HG03196 (cell line): Measurements from ENCODE around the gene MRRF.
"Not testable (repeated sequence)": the region's sequence is repeated elsewhere in the genome, so short reads cannot be mapped to it uniquely, and the experiment has no call there.

Experiments used
- ATAC-seq: cut with Tn5 transposase; IDR thresholded peaks from one replicate; pipeline ENCODE4 v1.9.1; 2021; ENCODE audit not compliant: unreplicated experiment

Gene MRRF

DNA sequence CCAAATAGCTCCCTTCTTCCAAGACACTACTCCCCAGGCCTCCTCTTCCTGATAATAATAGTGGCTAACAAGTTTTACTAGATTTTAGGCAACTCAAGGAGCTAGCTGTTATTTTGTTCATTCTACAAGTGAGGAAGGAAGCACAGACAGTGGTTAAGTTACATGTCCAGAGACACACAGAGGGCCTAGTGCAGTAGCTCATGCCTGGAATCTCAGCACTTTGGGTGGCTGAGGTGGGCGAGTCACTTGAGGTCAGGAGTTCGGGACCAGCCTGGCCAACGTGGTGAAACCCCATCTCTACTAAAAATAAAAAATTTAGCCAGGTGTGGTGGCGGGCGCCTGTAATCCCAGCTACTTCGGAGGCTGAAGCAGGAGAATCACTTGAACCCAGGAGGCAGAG, 65.8 kb downstream of the MRRF start:
- not testable (repeated sequence) for ATAC-seq

DNA sequence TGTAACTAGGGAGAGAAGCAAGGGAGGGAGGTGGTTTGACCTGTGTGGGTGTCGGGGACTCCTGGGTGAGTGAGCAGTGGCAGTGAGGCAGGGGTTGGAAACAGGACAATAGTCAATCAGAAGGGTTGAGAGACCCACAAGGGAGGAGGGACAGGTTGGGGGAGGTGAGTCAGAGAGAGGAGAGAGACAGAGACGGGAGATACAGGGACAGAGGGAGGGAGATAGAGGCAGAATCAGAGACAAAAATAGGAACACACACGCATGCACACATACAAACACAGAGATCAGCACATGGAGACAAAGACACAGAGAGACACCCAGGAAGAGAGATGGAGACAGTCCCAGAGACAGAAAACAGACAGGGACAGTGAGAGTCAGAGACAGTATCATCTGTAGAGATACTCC, 66.8 kb downstream of the MRRF start:
- no peak for ATAC-seq

DNA sequence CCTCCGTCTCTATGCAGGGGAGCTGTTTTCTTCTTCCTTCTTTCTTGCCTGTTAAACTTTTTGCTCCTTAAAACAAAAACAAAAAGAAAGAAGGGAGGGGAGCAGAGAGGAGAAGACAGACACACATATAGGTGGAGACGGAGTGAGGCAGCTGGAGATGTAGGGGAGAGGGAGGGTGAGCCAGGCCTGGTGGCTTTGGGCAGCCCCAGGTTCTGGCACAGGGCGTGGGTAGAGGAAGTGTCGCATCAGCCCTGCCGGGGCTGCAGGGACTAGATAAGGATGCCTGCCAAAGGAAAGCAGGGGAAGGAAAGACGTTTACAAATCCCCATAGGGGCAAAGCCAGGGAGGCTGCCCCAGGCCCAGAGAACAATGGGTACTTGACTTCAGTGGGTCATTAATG, 67.4 kb downstream of the MRRF start:
- no peak for ATAC-seq

DNA sequence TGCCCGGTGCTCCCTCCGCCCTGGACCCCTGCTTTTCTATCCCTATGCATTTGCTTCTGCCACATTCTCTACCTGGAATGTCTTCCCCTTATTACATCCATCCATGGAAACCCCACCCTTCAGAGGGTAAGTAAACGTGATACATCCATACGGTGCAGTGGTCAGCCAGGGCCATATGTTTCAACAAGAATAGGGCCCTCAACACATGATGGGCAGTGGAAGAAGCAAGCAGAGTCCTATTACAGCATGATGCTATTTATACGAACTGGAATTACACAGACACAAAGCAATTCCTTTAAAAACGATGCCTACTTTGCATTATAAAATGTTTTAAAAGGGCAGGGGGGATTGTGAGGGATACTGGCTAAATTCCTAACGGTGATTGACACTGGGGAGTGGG, 68.0 kb downstream of the MRRF start:
- ATAC-seq = no peak

DNA sequence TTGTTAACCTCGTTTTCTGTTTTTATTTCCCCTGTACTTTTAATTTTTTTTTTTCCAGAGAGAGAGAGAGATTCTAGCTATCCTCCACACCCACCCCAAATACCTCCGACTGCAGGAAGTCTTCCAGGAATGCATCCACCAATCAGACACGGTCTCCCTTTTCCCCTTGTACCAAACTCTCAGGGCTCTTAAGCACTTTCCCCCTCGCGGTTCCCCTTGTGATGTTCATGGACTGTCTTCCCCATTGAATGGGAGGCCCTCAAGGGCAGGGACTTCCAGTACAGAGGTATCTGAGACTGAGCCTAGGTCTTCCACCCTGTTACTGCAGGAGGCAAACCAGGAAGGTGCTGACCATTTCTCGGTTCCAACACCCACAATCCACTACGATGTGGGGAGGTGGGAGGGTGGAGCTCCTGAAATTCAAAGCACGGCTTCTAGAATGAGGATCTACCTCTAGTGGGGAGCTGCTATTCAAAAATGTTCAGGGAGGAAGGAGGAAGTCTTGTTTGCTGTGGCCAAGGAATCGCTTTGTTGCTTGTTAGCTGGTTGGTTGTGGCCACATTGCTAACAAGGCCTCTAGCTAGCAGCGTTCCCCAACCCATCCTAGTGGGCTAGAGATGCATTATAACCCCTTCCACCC, 68.6 kb downstream of the MRRF start:
- ATAC-seq = no peak

DNA sequence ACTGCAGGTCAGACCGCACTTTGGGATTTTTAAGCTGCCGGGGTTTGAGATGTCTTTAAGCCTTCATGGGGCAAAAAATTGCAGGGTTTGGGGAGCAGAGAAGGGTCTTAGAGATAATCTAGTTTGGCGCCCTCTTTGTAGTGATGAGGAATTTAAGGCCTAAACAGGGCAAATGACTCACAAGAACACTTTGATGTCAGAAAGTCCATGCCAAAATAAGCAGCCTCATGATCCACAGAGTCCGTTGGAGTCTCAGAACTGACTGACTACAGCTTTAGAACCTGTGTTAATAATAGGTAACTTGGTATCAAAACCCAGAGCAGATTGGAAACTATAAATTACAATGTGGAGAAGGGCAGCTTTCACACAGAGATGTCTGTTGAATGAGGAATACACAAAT, 70.2 kb downstream of the MRRF start:
- ATAC-seq = no peak

DNA sequence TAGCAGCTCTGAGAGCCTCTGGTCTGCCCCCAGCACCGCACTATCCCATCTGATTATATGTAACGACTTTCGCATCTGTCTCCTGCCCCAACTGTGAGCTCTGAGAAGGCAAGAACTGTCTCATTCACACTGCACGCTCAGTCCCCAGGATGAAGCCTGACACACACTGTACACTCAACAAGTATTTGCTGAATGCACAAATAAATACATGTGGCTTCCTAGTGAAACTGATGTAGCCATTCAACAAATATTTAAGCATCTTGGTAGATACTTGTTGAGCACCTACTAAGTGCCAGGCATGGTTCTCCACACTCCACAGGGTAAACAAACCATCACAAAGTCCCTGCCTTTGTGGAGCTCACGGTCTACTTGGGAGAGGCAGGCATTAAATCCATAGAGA, 71.5 kb downstream of the MRRF start:
- ATAC-seq = no peak

DNA sequence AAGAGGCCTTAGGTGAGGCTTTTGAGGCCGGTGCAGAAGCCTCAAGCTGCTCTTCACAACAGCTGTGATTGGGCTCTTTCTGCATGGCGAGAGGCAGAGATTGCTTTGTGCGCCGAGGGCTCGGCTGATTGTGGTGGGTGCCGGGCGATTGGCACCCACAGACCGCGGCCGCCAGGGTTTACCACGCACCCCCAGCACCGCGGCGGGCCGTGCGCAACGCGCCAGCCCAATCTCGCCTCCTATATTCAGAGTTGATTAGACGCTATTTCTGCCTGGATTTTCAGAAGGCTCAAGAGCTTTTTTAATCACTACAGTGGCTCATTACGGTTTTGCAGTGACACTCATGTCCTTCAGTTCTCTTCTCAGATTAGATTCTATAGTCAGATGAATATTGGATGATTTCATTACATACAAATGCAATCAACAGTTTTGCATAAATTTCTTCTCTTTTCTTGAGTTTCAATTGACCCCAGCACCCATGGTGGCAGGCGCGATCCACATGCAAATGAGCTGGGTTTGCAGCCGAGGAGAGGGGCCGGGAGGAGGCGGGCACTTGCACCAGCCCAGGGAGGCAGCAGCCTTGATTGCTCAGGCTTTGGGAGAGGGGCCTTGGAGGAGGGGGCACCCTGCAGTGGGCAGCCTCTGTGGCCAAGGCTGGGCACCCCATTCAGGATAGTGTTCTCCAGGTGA, 72.3 kb downstream of the MRRF start:
- no peak for ATAC-seq

DNA sequence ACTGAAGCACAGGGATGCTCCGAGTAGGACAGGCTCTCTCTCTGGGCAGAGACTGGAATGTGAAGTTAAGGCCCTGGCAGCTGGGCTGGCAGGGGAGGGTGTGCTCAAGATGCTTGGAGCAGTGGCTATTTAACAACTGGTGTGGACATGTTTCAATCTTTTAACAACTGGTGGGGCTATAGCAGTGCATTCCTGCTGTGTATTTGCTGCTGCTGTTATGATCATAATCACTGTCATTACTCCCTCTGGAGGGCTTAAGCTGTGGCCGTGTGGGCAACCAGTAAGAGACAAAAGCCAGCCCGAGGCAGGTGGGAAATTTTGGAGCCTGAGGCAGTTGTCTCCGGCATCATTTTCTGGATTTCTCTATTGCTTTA, 72.9 kb downstream of the MRRF start:
- no peak for ATAC-seq

DNA sequence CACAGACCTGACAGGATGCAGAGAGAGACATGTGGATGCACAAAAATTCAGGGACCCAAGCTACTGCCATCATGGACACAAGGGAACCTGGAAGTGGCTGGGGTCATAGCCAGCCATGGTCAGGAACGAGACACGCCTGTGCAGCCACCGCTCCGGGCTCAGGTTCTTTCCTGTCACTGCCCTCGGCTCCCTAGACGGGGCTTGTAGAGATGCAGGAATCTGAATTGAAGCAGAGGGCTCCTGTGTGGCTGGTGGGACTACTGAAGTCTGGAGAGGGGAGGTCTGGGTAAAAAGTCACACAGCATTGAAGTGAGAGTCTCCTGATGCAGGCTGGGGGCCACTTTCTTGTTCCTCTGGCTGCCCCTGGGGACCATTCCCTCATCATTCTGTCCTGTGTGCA, 73.9 kb downstream of the MRRF start:
- ATAC-seq = no peak

DNA sequence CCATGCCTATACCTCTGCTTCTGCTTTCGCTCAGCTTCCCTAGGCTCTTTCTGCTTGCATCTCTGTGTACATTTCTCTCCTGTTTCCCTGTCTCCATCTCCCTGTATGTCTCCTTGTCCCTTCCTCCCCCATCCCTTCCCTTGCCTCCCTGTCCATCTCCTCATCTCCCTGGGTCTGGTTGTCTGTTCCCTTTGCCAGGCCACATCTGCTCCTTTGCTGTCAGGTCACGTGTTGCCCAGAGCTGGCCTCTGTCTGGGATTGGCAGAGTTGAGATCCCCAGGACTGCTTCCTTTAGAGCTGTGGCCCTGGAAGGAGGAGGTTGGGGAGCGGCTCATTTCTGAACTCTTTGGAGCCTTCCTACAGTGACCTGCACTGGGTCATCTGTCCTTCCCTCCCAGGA, 74.3 kb downstream of the MRRF start:
- ATAC-seq = no peak

DNA sequence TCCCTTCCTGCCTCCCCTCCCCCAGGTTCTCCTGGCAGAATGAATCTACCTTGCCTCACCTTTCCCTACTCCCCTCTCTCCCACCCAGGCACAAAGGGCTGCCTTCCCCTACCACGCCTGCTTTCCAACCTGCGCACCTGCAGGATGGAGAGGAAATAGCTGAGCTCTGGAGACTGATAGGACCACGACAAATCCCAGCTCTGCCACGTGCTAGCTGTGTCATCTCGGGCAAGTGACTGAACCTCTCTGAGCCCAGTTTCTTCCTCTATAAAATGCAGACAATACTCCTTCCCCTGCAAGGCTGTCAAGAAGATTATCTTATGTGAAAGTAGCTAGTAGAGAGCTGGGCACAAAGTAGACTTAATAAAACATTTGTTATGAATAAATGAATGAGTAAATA, 74.9 kb downstream of the MRRF start:
- no peak for ATAC-seq

DNA sequence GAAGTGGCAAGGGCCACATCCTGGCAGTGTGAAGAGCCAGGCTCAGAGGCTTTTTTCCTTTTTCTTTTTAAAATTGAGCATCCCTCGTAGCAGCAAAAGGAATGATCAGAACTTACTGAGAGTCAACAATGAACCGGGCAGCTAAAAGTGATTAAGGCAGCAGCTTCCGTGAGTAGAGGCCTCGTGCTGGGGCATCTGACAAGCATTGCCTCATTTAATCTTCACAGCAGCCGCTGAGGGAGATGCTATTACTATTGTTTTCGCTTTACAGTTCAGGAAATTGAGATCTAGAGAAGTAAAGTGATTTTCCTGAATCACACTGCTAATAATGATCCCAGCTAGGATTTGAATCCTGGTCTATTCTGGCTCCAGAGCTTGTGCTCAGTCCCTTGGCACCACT, 75.5 kb downstream of the MRRF start:
- ATAC-seq = no peak

DNA sequence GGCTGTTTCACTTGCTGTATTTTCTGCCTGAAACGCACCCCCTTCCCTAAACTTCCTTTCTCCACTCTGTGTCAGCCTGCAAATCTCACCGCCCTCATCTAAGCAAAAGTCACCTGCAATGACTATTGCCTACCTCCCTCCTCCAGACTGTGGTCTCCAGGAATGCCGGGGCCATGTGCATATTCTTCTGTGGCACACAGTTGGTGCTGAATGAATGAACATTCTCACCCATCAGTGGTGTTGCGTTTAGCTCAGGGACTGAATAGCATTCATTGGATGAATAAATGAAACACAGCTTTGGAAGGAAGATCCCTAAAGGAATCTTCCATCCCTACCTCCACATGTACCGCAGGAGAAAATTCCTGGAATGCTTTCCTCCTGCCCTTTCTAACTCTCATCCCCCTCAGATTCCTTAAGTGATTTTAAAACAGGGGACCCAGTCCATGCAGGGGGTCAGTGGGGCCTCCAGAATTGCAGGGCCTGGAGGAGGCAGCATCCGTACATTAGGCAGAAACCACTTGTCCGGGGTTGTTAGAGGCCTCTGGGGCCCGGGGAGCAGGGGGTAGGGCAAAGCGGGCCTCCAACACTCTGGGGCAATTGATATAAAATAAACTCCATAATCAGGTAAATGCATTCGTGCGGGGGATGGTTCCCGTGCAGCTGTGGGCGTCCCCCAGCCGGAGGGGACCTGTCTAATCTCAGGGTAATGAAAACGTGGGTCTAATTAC, 77.8 kb downstream of the MRRF start:
- no peak for ATAC-seq

DNA sequence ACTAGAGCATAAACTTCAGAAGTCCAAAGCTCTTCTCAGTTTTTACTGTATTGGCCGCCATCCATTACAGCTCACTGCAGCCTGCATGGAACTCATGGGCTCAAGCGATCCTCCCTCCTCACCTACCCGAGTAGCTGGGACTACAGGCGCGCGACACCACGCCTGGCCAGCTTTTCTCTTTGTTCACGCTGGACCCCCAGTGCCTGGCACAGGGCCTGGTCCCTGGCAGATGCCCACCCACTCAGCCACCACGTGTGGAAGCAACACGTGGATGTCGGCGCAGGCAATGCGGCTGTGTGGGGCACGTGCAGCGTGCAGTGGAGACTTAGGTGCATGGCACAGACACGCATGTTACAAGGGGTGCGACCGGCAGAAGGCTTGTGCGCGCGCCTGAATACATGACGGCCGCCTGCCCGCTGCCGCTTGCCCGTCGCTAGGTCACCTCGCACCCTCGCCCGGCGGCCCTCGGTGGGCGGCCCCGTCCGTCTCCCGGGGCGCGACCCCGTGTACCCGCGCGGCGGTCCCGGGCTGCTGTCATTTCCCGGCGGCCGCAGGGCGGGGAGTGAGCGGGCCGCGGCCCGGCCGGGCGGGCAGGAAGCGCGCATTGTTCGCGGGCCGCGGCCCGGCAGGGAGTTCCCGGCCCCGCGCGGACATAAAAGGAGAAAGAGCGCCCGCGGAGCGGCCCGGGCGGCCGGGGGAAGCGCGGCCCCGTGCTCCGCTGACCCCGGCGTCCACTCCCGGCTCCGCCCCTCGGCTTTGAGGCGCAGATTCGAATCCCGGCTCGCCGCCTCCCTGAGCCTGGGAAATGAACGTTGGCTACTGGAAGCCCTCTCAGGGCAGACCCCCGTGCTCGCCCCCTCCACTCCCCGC, 82.0 kb downstream of the MRRF start:
- ATAC-seq = no peak

DNA sequence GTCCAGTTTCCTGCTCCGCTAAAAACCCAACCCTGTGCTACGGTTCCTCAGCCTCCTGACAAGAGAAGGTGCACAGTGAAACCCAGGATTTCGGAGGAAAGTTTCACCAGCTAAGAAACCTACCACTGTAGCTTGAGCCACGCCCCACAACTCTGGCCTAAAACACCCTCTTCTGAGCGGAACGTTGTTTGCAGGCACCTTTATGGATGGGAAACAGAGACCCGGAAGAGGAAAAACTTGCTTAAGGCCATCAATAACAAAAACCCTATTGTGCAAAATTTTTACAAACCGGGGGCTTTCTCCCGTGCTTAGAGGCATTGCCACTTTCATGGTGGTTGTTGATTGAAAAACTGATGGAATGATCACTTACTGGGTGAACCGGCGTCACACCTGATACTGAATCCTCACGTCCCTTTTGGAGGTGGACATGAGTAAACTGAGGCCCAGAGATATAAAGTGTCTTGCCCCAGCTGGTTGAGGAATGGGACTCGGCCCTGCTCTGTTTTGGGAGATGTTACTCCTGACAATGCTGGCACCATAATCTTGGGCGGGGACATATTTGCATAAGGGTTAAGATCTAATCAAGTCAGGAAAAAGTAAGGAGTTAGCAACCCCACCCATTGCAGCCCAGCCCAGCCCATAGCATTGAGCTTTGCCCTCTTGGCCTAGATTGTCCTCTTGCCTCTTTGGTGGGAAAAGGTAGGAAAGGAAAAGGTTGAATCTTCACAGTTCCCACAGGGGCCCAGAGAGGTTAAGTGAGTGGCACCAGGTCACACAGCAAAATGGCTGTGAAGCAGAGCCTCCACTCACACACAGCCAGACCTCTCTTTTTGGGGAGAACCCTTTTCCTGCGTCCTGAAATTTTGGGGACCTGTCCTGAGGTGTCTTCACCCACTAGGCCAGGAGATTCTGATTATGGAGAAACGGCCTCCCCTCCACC, 82.9 kb downstream of the MRRF start:
- no peak for ATAC-seq

DNA sequence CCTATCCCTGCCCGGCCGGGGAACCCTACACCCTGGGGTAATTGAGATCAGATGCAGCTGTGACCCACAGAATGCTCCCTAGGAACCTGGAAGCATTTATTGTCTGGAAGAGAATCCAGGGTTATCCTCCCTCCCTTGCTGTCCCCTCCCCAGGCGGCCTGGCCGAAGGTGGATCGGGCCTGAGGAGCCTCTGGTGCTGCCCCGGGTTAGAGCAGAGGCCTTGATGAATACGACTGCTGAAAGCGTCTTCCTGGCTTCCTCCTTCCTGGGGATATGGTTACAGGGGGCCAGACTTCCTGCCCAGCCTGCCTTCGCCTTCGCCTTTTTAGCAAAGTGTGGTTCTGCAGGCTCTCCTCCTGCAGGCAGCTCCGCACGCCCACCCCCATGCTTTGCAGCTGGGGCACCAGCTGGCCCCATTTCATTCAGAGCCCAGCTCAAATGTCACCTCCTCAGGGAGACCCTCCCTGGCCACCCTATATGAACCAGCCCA, 83.7 kb downstream of the MRRF start:
- no peak for ATAC-seq

DNA sequence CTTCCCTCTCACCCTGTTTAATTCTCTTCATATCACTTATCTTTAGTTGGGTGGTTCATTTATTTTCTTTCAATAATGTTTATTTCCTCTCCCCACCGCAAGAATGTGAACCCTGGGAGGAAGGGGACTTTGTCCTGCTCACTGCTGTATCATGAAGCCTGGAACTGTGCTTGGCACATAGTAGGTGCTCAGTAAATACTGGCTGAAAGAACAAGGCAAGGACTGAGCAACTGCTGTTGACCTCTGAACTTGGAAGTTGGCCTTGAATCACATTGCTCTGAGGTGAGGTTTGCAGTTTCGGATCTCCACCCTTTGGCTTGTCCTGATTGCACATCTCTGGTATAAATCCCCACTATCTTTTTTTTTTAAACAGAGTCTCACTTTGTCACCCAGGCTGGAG, 84.1 kb downstream of the MRRF start:
- no peak for ATAC-seq

DNA sequence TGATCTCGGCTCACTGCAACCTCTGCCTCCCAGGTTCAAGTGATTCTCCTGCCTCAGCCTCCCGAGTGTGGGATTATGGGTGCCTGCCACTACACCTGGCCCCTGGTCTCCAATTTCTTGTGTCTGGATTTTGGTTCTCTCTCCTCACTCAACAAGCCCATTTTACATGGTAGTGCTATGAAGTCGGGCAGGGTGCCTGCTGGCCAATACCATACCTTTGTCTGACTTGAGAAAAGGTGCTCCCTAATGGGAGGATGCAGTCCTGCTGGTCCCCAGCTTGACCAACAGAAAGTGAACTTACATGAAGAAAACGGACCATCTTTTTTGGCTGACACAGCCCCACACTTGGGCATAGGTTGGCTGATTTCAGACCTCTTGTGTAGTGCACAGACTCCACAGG, 84.5 kb downstream of the MRRF start:
- no peak for ATAC-seq
